IMR-90 (cell line): ENCODE results near the gene MS4A4E. TPM values are rescaled to one million over a fixed set of nuclear protein-coding genes. Genes with fewer than 3 reads are reported as not detected.

Experiments
- ATAC-seq: fragments of 200-7000 bp; cut with Tn5 transposase; 2 replicates; pipeline ENCODE4 v1.9.1; 2020; ENCODE audit warnings: low read depth, mild to moderate bottlenecking, moderate library complexity
- BruUV-seq: library from RNA; stranded (reverse); fragments of 400-500 nt; replicated peaks from 2 replicates; lab custom pipeline; 2021; lab: Mats Ljungman, UMichigan
- CTCF ChIA-PET: fragments of 300-600 bp; formaldehyde crosslinking; extraction: SDS; loops from one replicate; lab custom pipeline; 2021; ENCODE audit warnings: antibody characterized with exemption; lab: Yijun Ruan, JAX
- POLR2A ChIA-PET: fragments of 300-600 bp; sonication (Branson Sonifier 250); formaldehyde crosslinking; loops from one replicate; lab custom pipeline; 2022; ENCODE audit warnings: antibody characterized with exemption; ENCODE audit not compliant: unreplicated experiment; lab: Charles Lee
- DNase-seq: peaks from one replicate; pipeline ENCODE4 v3.0.0; 2013
- H2AFZ ChIP-seq: replicated peaks from 2 replicates; pipeline ENCODE3; 2013; ENCODE audit warnings: low read length, mild to moderate bottlenecking; ENCODE audit not compliant: poor library complexity
- H2AK5ac ChIP-seq: 2 replicates; pipeline ENCODE4 v1.6.1; 2013; ENCODE audit warnings: low read depth, low read length, inconsistent platforms
- H2AK9ac ChIP-seq: replicated peaks from 2 replicates; pipeline ENCODE3; 2013; ENCODE audit warnings: mild to moderate bottlenecking, low read depth, low read length, moderate library complexity; ENCODE audit not compliant: poor library complexity
- H2BK120ac ChIP-seq: 2 replicates; pipeline ENCODE4 v1.6.1; 2013; ENCODE audit warnings: low read depth, low read length, inconsistent platforms
- H2BK15ac ChIP-seq: 3 replicates; pipeline ENCODE4 v1.6.1; 2013; ENCODE audit warnings: low read depth, low read length, inconsistent platforms
- H2BK20ac ChIP-seq: 2 replicates; pipeline ENCODE4 v1.6.1; 2013; ENCODE audit warnings: low read depth, mild to moderate bottlenecking, inconsistent platforms, low read length, moderate library complexity
- H2BK5ac ChIP-seq: 2 replicates; pipeline ENCODE4 v1.6.1; 2013; ENCODE audit warnings: mild to moderate bottlenecking, low read depth, low read length, inconsistent platforms; ENCODE audit not compliant: poor library complexity, severe bottlenecking
- H3K14ac ChIP-seq: replicated peaks from 2 replicates; pipeline ENCODE4 v1.6.1; 2013; ENCODE audit warnings: low read depth, low read length, inconsistent platforms
- H3K18ac ChIP-seq: 2 replicates; pipeline ENCODE4 v1.6.1; 2013; ENCODE audit warnings: low read depth, low read length, control low read depth
- H3K23ac ChIP-seq: 2 replicates; pipeline ENCODE4 v1.6.1; 2013; ENCODE audit warnings: low read depth, low read length, inconsistent platforms
- H3K27ac ChIP-seq: 2 replicates; pipeline ENCODE4 v1.5.1; 2013; ENCODE audit warnings: mild to moderate bottlenecking, control low read depth, low read length; ENCODE audit not compliant: insufficient read depth
- H3K27me3 ChIP-seq: 2 replicates; pipeline ENCODE4 v1.6.1; 2013; ENCODE audit warnings: low read length; ENCODE audit not compliant: control insufficient read depth, insufficient read depth
- H3K36me3 ChIP-seq: 2 replicates; pipeline ENCODE4 v1.6.1; 2013; ENCODE audit warnings: low read length, mixed read lengths; ENCODE audit not compliant: control insufficient read depth, insufficient read depth
- H3K4ac ChIP-seq: 2 replicates; pipeline ENCODE4 v1.6.1; 2013; ENCODE audit warnings: low read depth, low read length, inconsistent platforms
- H3K4me1 ChIP-seq: 2 replicates; pipeline ENCODE4 v1.6.1; 2013; ENCODE audit warnings: low read length, mixed read lengths; ENCODE audit not compliant: control insufficient read depth, insufficient read depth
- H3K4me2 ChIP-seq: 2 replicates; pipeline ENCODE4 v1.6.1; 2013; ENCODE audit warnings: low read depth, mild to moderate bottlenecking, control low read depth, low read length, moderate library complexity
- H3K4me3 ChIP-seq: 2 replicates; pipeline ENCODE4 v1.5.1; 2013; ENCODE audit warnings: low read depth, mild to moderate bottlenecking, control low read depth, low read length, moderate library complexity; ENCODE audit not compliant: insufficient read depth
- H3K56ac ChIP-seq: 2 replicates; pipeline ENCODE4 v1.6.1; 2013; ENCODE audit warnings: low read length, inconsistent platforms; ENCODE audit not compliant: insufficient read depth; ENCODE audit errors: extremely low read depth
- H3K79me1 ChIP-seq, 2 experiments: 2 replicates each; pipeline ENCODE4 v1.6.1; 2013; ENCODE audit warnings: low read length in 2 of 2, inconsistent platforms in 1 of 2, low read depth in 1 of 2
- H3K9ac ChIP-seq: 2 replicates; pipeline ENCODE4 v1.6.1; 2013; ENCODE audit warnings: low read depth, low read length, control low read depth
- H3K9me1 ChIP-seq: 2 replicates; pipeline ENCODE4 v1.6.1; 2013; ENCODE audit warnings: low read length, inconsistent platforms; ENCODE audit not compliant: insufficient read depth
- H3K9me3 ChIP-seq: 2 replicates; pipeline ENCODE4 v1.6.1; 2013; ENCODE audit warnings: low read length; ENCODE audit not compliant: control insufficient read depth, insufficient read depth
- H4K20me1 ChIP-seq: 2 replicates; pipeline ENCODE4 v1.6.1; 2013; ENCODE audit warnings: low read length, inconsistent platforms; ENCODE audit not compliant: insufficient read depth
- H4K5ac ChIP-seq: 2 replicates; pipeline ENCODE4 v1.6.1; 2013; ENCODE audit warnings: mild to moderate bottlenecking, low read depth, low read length, control low read depth
- H4K8ac ChIP-seq, 2 experiments: 2 replicates each; pipeline ENCODE4 v1.6.1; 2013; ENCODE audit warnings: low read depth in 2 of 2, low read length in 2 of 2, control low read depth in 1 of 2, inconsistent platforms in 1 of 2
- H4K91ac ChIP-seq: 2 replicates; pipeline ENCODE4 v1.6.1; 2013; ENCODE audit warnings: low read depth, low read length, inconsistent platforms; ENCODE audit not compliant: insufficient read depth
- RAD21 ChIP-seq: IDR thresholded peaks from 2 replicates; pipeline ENCODE4 v1.6.1; 2012; ENCODE audit warnings: low read length, improper control_type of control experiment
- WGBS, 2 experiments: methylation state at CpG; one replicate each; pipeline versions ENCODE4 v1.1.5 to v1.1.7; 2013; ENCODE audit warnings: missing lambda C conversion rate in 2 of 2; ENCODE audit not compliant: insufficient read length in 1 of 2; ENCODE audit errors: extremely low coverage in 2 of 2; 5-methylcytosine and 5-hydroxymethylcytosine counted together
- dilution Hi-C: fragments of 300-500 bp; cut with HindIII; formaldehyde crosslinking; loops from one replicate; pipeline ENCODE4 v1.14.3; 2018; ENCODE audit warnings: low sequenced_read_pairs; ENCODE audit not compliant: unreplicated experiment
- in situ Hi-C: fragments of 300-500 bp; cut with MboI; formaldehyde crosslinking; loops from 3 replicates; pipeline ENCODE4 v1.14.3; 2019; ENCODE audit warnings: low sequenced_read_pairs, inconsistent platforms, mixed read lengths
- intact Hi-C: fragments of 100-400 bp; cut with micrococcal nuclease; formaldehyde crosslinking; loops from 2 replicates; pipeline ENCODE4 v1.10.0; 2022
- polyA plus RNA-seq, 3 experiments: library from polyadenylated mRNA; depleted of rRNA; stranded (reverse); fragments of >200 nt; gene quantifications; 2 replicates each; pipeline ENCODE4 v1.2.3, GENCODE V29; 2012; ENCODE audit warnings: low replicate concordance in 1 of 3
- total RNA-seq: library from RNA; depleted of rRNA; stranded (reverse); fragments of >200 nt; gene quantifications from 2 replicates; pipeline ENCODE4 v1.2.3, GENCODE V29; 2012

MS4A4E gene
- total and polyA plus RNA-seq, 2 of the 4 experiments (the other 2 are of a cell fraction) = not detected

- dilution Hi-C loops = no loop called here
- no peak within 1 kb of the TSS for H2AK9ac ChIP-seq
- no peak within 1 kb of the TSS for H3K23ac ChIP-seq
- BruUV-seq = no TSS peak
- ChIA-PET POLR2A (no interaction called here), CTCF (no interaction called here)
- no peaks in the 10 kb centered on the region for H3K79me1 ChIP-seq
- no peak for ATAC-seq
- 20% methylated on average over 1 of the region's 3 CpGs; no CpG with 5 or more reads in 1 of the 2 experiments for WGBS, 2 experiments
- DNase-seq = no peak
- no peaks in the 10 kb centered on the region for H3K4me1 ChIP-seq
- H3K9me3 ChIP-seq = no peaks in the 10 kb centered on the region; the same call in none of the 2 replicates
- H4K20me1 ChIP-seq = no peaks in the 10 kb centered on the region
- H3K4ac ChIP-seq = no peak within 1 kb of the TSS
- no peak within 1 kb of the TSS for H2BK5ac ChIP-seq
- no peak within 1 kb of the TSS for H3K27ac ChIP-seq
- intact Hi-C loops = no loop called here
- H2BK20ac ChIP-seq = no peak within 1 kb of the TSS
- TF ChIP-seq RAD21 = no peak
- H3K56ac ChIP-seq = no peak within 1 kb of the TSS
- no peaks in the 10 kb centered on the region for H3K36me3 ChIP-seq
- no peak within 1 kb of the TSS for H3K4me3 ChIP-seq
- no peaks in the 10 kb centered on the region for H3K27me3 ChIP-seq
- H3K9ac ChIP-seq = no peak within 1 kb of the TSS
- in situ Hi-C loops = no loop called here
- H2BK15ac ChIP-seq = no peak within 1 kb of the TSS
- no peak within 1 kb of the TSS for H2BK120ac ChIP-seq
- H3K9me1 ChIP-seq = no peaks in the 10 kb centered on the region
- no peak within 1 kb of the TSS for H3K14ac ChIP-seq
- no peak within 1 kb of the TSS for H3K18ac ChIP-seq
- H4K5ac ChIP-seq = no peak within 1 kb of the TSS
- H2AFZ ChIP-seq = no peak within 1 kb of the TSS
- H2AK5ac ChIP-seq = no peak within 1 kb of the TSS
- no peak within 1 kb of the TSS for H3K4me2 ChIP-seq
- H4K8ac ChIP-seq = no peak within 1 kb of the TSS
- no peak within 1 kb of the TSS for H4K91ac ChIP-seq
Observed at GRCh38 chr11:60280412-60280811, 37.5 kb upstream of the MS4A4E start, which contains the start of gene MS4A4A. Gene MS4A4A, plus strand, starts transcription at chr11:60280666. Its CDS starts 10 bp downstream, at chr11:60280676.
